Panc1 (cell line): Measurements from ENCODE around the gene CHDH. TPM values are rescaled to one million over a fixed set of nuclear protein-coding genes. Genes with fewer than 3 reads are reported as not detected.

Experiments
- ATAC-seq: fragments of 200-7000 bp; cut with Tn5 transposase; 2 replicates; pipeline ENCODE4 v1.9.1; 2020; ENCODE audit warnings: mild to moderate bottlenecking, moderate library complexity
- BruUV-seq: library from RNA; stranded (reverse); fragments of 400-500 nt; replicated peaks from 2 replicates; lab custom pipeline; 2021; lab: Mats Ljungman, UMichigan
- CTCF ChIA-PET: fragments of 300-600 bp; sonication (Branson Sonifier 250); formaldehyde crosslinking; loops from one replicate; lab custom pipeline; 2022; ENCODE audit warnings: antibody characterized with exemption; lab: Charles Lee
- POLR2A ChIA-PET: fragments of 300-600 bp; sonication (Branson Sonifier 250); formaldehyde crosslinking; loops from one replicate; lab custom pipeline; 2022; ENCODE audit warnings: antibody characterized with exemption; lab: Charles Lee
- DNase-seq: peaks from one replicate; pipeline ENCODE4 v3.0.0-alpha.2; 2010; ENCODE audit warnings: low read depth, low spot score
- H3K27ac ChIP-seq: 2 replicates; pipeline ENCODE4 v1.5.1; 2011; ENCODE audit warnings: mild to moderate bottlenecking, low read length, inconsistent platforms
- H3K27me3 ChIP-seq: fragments of 200-500 bp; sonication (Bioruptor generic); 2 replicates; pipeline ENCODE4 v1.6.0; 2014; ENCODE audit warnings: low read length, inconsistent platforms; ENCODE audit not compliant: control insufficient read depth, insufficient read depth
- H3K36me3 ChIP-seq: fragments of 200-500 bp; sonication (Bioruptor generic); 2 replicates; pipeline ENCODE4 v1.5.1; 2014; ENCODE audit warnings: inconsistent platforms, mild to moderate bottlenecking, low read length, moderate library complexity; ENCODE audit not compliant: control insufficient read depth, insufficient read depth
- H3K4me1 ChIP-seq: 2 replicates; pipeline ENCODE4 v1.5.1; 2011; ENCODE audit warnings: inconsistent platforms, mild to moderate bottlenecking, low read length, moderate library complexity; ENCODE audit not compliant: control insufficient read depth, insufficient read depth
- H3K4me3 ChIP-seq, 2 experiments: 2 replicates each; pipeline ENCODE4 v1.5.1; 2011 to 2012; ENCODE audit warnings: low read depth in 2 of 2, low read length in 2 of 2, mild to moderate bottlenecking in 2 of 2, inconsistent platforms in 1 of 2, moderate library complexity in 1 of 2
- H3K9me3 ChIP-seq: fragments of 200-500 bp; sonication (Bioruptor generic); 2 replicates; pipeline ENCODE4 v1.5.1; 2014; ENCODE audit warnings: low read depth, mild to moderate bottlenecking, inconsistent platforms, low read length, moderate library complexity; ENCODE audit not compliant: control insufficient read depth, insufficient read depth
- CTCF ChIP-seq: fragments of 450-650 bp; IDR thresholded peaks from 2 replicates; pipeline ENCODE4 v1.5.1; 2017; ENCODE audit warnings: mild to moderate bottlenecking
- POLR2AphosphoS5 ChIP-seq: IDR thresholded peaks from 2 replicates; pipeline ENCODE4 v1.6.1; 2012; ENCODE audit warnings: mild to moderate bottlenecking, low read depth, low read length, moderate library complexity
- REST ChIP-seq, 2 experiments: IDR thresholded peaks; 2 replicates each; pipeline ENCODE4 v1.6.1; 2011 to 2012; ENCODE audit warnings: low read depth in 2 of 2, control low read depth in 1 of 2, low read length in 1 of 2, mild to moderate bottlenecking in 1 of 2, moderate library complexity in 1 of 2; ENCODE audit not compliant: insufficient read depth in 1 of 2
- SIN3A ChIP-seq: IDR thresholded peaks from 2 replicates; pipeline ENCODE4 v1.6.1; 2012; ENCODE audit warnings: low read depth, mild to moderate bottlenecking, low read length, moderate library complexity, borderline replicate concordance; ENCODE audit not compliant: insufficient read depth
- TCF7L2 ChIP-seq: IDR thresholded peaks from 2 replicates; pipeline ENCODE4 v1.6.1; 2011; ENCODE audit warnings: mild to moderate bottlenecking, low read depth, low read length, inconsistent platforms
- in situ Hi-C: cut with HindIII; loops from 2 replicates; pipeline ENCODE4 v1.10.0; 2016; ENCODE audit warnings: low sequenced_read_pairs, low pct_unique_long_range_greater_than_20kb
- intact Hi-C: fragments of 100-400 bp; cut with micrococcal nuclease; formaldehyde crosslinking; loops from one replicate; pipeline ENCODE4 v1.10.0; 2022; ENCODE audit not compliant: unreplicated experiment
- total RNA-seq: library from RNA; stranded (reverse); gene quantifications from one replicate; pipeline ENCODE4 v1.2.1, GENCODE V29; 2021; ENCODE audit not compliant: unreplicated experiment

CHDH gene
- total RNA-seq, 1 experiment from 2014 or later: 24.1 TPM

- H3K36me3 ChIP-seq: no peaks in the 10 kb centered on the region
- no peaks in the 10 kb centered on the region for H3K4me1 ChIP-seq
- BruUV-seq: no TSS peak
- H3K27ac ChIP-seq: no peak overlapping the region
- no peak overlapping the region for H3K4me3 ChIP-seq
- ChIA-PET CTCF (no interaction called here), POLR2A (no interaction called here)
- intact Hi-C loops: no loop called here
- DNase-seq (no peak), ATAC-seq (no peak)
- in situ Hi-C loops: no loop called here
- TF ChIP-seq REST (IDR thresholded peaks at IDR 0.05; ENCODE audit: insufficient read depth in 1 of 2, low read depth in 2 of 2, low read length in 1 of 2): no peak
- TF ChIP-seq CTCF: no peak
- TF ChIP-seq SIN3A: no peak
- no peak for TF ChIP-seq TCF7L2
- no peak for TF ChIP-seq POLR2AphosphoS5
- no peaks in the 10 kb centered on the region for H3K9me3 ChIP-seq
- H3K27me3 ChIP-seq: no peaks in the 10 kb centered on the region
Observed at GRCh38 chr3:53774414-53774813, 71.8 kb downstream of the CHDH start.

- POLR2A ChIA-PET: no interaction called here
Observed at GRCh38 chr3:53773611-53774368, 72.4 kb downstream of the CHDH start.

More at GRCh38 chr3:53773611-53774368, 72.4 kb downstream of the CHDH start:
- DNase-seq (no peak), ATAC-seq (no peak)
- no peaks in the 10 kb centered on the region for H3K4me1 ChIP-seq
- no peak overlapping the region for H3K27ac ChIP-seq
- no peaks in the 10 kb centered on the region for H3K9me3 ChIP-seq
- BruUV-seq: no TSS peak
- TF ChIP-seq CTCF (no peak), POLR2AphosphoS5 (no peak), REST (IDR thresholded peaks at IDR 0.05; ENCODE audit: insufficient read depth in 1 of 2, low read depth in 2 of 2, low read length in 1 of 2) (no peak), TCF7L2 (no peak), SIN3A (no peak)
- intact Hi-C loops: no loop called here
- H3K27me3 ChIP-seq: no peaks in the 10 kb centered on the region
- CTCF ChIA-PET: no interaction called here
- in situ Hi-C loops: no loop called here
- no peaks in the 10 kb centered on the region for H3K36me3 ChIP-seq
- no peak overlapping the region for H3K4me3 ChIP-seq
